Heart right ventricle (tissue), 16 donors: ENCODE data around the gene SLAIN1. TPM values are rescaled to one million over a fixed set of nuclear protein-coding genes. Genes with fewer than 3 reads are reported as not detected.

Experiments used
- ATAC-seq, 8 donors: fragments of 200-7000 bp; cut with Tn5 transposase; one replicate each; pipeline ENCODE4 v1.9.1; 2020; ENCODE audit warnings: mild to moderate bottlenecking in 8 of 8, moderate library complexity in 8 of 8, moderate number of reproducible peaks in 1 of 8
- DNase-seq, 2 donors: peaks; one replicate each; pipeline ENCODE4 v3.0.0-alpha.2; 2020
- H3K27ac ChIP-seq, 10 donors: fragments of 200-600 bp; sonication (generic) in 2 of 10; one replicate each; pipeline versions ENCODE4 v1.5.0 to v1.8.0; 2020 to 2022; ENCODE audit warnings: mild to moderate bottlenecking in 3 of 10
- H3K27me3 ChIP-seq, 7 donors: fragments of 200-600 bp; one replicate each; pipeline ENCODE4 v1.8.0; 2021 to 2022; ENCODE audit warnings: mild to moderate bottlenecking in 2 of 7
- H3K36me3 ChIP-seq, 9 donors: fragments of 200-600 bp; sonication (generic) in 1 of 9; one replicate each; pipeline versions ENCODE4 v1.5.0 to v1.8.0; 2020 to 2022; ENCODE audit warnings: mild to moderate bottlenecking in 2 of 9
- H3K4me1 ChIP-seq, 9 donors: fragments of 200-600 bp; sonication (generic) in 1 of 9; one replicate each; pipeline versions ENCODE4 v1.5.0 to v1.8.0; 2020 to 2022; ENCODE audit warnings: mild to moderate bottlenecking in 4 of 9
- H3K4me3 ChIP-seq, 10 donors: fragments of 200-600 bp; sonication (generic) in 2 of 10; one replicate each; pipeline versions ENCODE4 v1.5.0 to v1.8.0; 2020 to 2022; ENCODE audit warnings: mild to moderate bottlenecking in 7 of 10, moderate library complexity in 2 of 10
- H3K9me3 ChIP-seq, 11 donors: fragments of 200-600 bp in 10 of 11; sonication (generic) in 2 of 11; one replicate each; pipeline versions ENCODE4 v1.5.0 to v1.8.0; 2013 to 2022; ENCODE audit warnings: mild to moderate bottlenecking in 2 of 11, control low read depth in 1 of 11, moderate library complexity in 1 of 11
- CTCF ChIP-seq, 9 donors: fragments of 200-600 bp; sonication (generic) in 2 of 9; IDR thresholded peaks; one replicate each; pipeline versions ENCODE4 v1.5.0 to v1.8.0; 2021 to 2022; ENCODE audit warnings: antibody characterized with exemption in 9 of 9, mild to moderate bottlenecking in 5 of 9, moderate library complexity in 1 of 9
- WGBS, 2 donors: extraction: QIAGEN DNeasy Blood & Tissue Kit; methylation state at CpG; one replicate each; pipeline ENCODE4 v1.1.7; 2013; ENCODE audit warnings: inconsistent platforms in 1 of 2; 5-methylcytosine and 5-hydroxymethylcytosine counted together
- intact Hi-C, 10 donors: fragments of 100-400 bp; cut with DNase I; formaldehyde crosslinking; loops; one replicate each; pipeline versions ENCODE4 v1.11.1 to v1.14.2; 2022
- polyA plus RNA-seq, 2 donors: library from polyadenylated mRNA; stranded (reverse); fragments of 200-250 nt; gene quantifications; one replicate each; pipeline ENCODE4 v1.2.3, GENCODE V29; 2013
- total RNA-seq, 10 donors: library from RNA; stranded (reverse); fragmentation: NEBNext Ultra II Directional in 3 of 10; extraction: Animal tissue kit (Norgen Biotek cat#: 25700) in 3 of 10; gene quantifications; one replicate each; pipeline versions ENCODE4 v1.2.1 to v1.2.4, GENCODE V29; 2021 to 2023
- donor health status: Arrhythmogenic right ventricular cardiomyopathy.
- donor health status: ischemic (EF 13 %, LVEDD 7.1; RV severe dilation, severe dysfunction).
- donor health status: healthy with polysubstance abuse.
- donor health status: DM: no; HTN: yes; CAD: no.
- donor health status: DM: no; HTN: no; CAD: no.
- donor health status: ischemic (EF 25% LVEDD 6.9; RV normal size, moderate dysfunction).
- donor health status: ischemic (EF 25% LVEDD 5.7; RV mildly dilated, moderate dysfunction).
- donor health status: healthy.
- donor health status: DM: yes; HTN: yes; CAD: no.
- donor health status: Ischemic cardiomyopathy.
- donor health status: ischemic (EF 35%, LVEDD 5.7; RV mildly dilated, moderate dysfunction).
- donor health status: nonischemic (EF 11% LVEDD 7.7; RV severe dilation, severe dysfunction).
- donor health status: DM: yes; HTN: yes; CAD: no.
- donor health status: PGD.
- donor health status: ischemic (EF 29% LVEDD 5.4; RV normal size, mild dysfunction).
- donor health status: nonischemic (EF 23%, LVEDD 6.1; RV moderate dilation, normal function).

The SLAIN1 gene
- total and polyA plus RNA-seq, 12 donors, result 1.4 to 13.6 (median 7.7) TPM

DNA sequence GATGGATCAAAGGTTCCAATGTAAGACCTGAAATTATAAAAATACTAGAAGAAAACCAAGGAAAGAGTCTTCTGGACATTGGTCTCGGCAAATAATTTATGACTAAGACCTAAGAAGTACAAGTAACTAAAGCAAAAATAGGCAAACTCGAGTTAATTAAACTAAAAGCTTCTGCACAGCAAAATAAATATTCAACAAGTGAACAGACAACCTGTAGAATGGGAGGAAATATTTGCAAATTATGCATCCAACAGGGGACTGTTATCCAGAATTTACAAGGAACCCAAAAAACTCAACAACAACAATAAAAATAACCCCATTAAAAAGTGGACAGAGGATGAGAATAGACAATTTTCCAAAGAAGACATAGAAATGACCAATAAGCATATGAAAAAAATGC lies 9.7 kb upstream of the SLAIN1 start:
- 68 to 69% methylated on average over 2 of the region's 2 CpGs for WGBS, 2 donors
- no peak for TF ChIP-seq CTCF (IDR thresholded peaks at IDR 0.05)

GRCh38 chr13:77691871-77692270 lies 5.6 kb upstream of the SLAIN1 start:
- DNase-seq, result no peak
- Histone ChIP-seq H3K4me1 (peaks cover 0 to 9% (median 3%) of the 10 kb centered on the region in 9 donors), H3K27me3 (peaks cover 0 to 14% (median 0%) of the 10 kb centered on the region in 7 donors), H3K27ac (no peak overlapping the region), H3K4me3 (no peak overlapping the region), H3K9me3 (peaks cover 0 to 6% (median 0%) of the 10 kb centered on the region in 11 donors), H3K36me3 (no peaks in the 10 kb centered on the region)
- WGBS, 2 donors, result 69 to 73% methylated on average over 1 of the region's 1 CpG
- TF ChIP-seq CTCF (IDR thresholded peaks at IDR 0.05), result no peak
- intact Hi-C loops, result no loop called here
- no peak for ATAC-seq

More for the DNA sequence above, 9.7 kb upstream of the SLAIN1 start:
- H3K27ac ChIP-seq, result no peak overlapping the region
- no peak overlapping the region for H3K4me3 ChIP-seq
- no peaks in the 10 kb centered on the region for H3K27me3 ChIP-seq
- intact Hi-C loops, result no loop called here
- DNase-seq (no peak), ATAC-seq (no peak)
- H3K9me3 ChIP-seq, result peaks cover 0 to 10% (median 0%) of the 10 kb centered on the region in 11 donors
- H3K36me3 ChIP-seq, result no peaks in the 10 kb centered on the region
- no peaks in the 10 kb centered on the region for H3K4me1 ChIP-seq

- ATAC-seq (no peak), DNase-seq (no peak)
- peaks cover 0 to under 1% (median 0%) of the 10 kb centered on the region in 11 donors for H3K9me3 ChIP-seq
- H3K27ac ChIP-seq, result no peak overlapping the region
- no peak for TF ChIP-seq CTCF (IDR thresholded peaks at IDR 0.05)
- 53% methylated on average over 2 of the region's 2 CpGs for WGBS, 2 donors
- peaks cover 0 to 21% (median 0%) of the 10 kb centered on the region in 7 donors for H3K27me3 ChIP-seq
- H3K4me1 ChIP-seq, result peaks cover 0 to 14% (median 3%) of the 10 kb centered on the region in 9 donors
- no peaks in the 10 kb centered on the region for H3K36me3 ChIP-seq
- no peak overlapping the region for H3K4me3 ChIP-seq
- intact Hi-C loops, result no loop called here
These were observed 4.6 kb upstream of the SLAIN1 start for GRCh38 chr13:77692746-77693448.

DNA sequence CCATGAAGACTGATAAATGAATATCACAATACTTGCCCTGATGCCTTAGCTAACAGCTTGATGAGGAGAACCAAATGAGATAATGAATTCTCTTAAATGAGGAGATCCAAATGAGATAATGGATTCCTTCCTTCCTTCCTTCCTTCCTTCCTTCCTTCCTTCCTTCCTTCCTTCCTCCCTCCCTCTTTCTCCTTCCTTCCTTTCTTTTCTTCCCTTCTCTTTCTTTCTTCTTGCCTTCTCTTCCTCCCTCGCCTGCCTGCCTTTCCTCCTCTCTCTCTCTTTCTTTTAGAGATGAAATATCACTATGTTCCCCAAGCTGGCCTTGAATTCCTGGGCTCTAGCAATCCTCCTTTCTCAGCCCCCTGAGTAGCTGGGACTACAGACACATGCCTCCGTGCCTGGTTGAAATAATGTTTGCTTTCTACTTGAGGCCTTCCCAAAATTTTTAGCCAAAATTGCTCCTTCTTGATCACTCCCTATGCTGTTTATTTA lies 4.0 kb upstream of the SLAIN1 start:
- intact Hi-C loops, result no loop called here

More for the DNA sequence above, 4.0 kb upstream of the SLAIN1 start:
- ATAC-seq (no peak), DNase-seq (no peak)
- no peak overlapping the region for H3K27ac ChIP-seq
- H3K4me3 ChIP-seq, result no peak overlapping the region
- H3K27me3 ChIP-seq, result peaks cover 0 to 21% (median 3%) of the 10 kb centered on the region in 7 donors
- H3K36me3 ChIP-seq, result no peaks in the 10 kb centered on the region
- WGBS, 2 donors, result 71 to 78% methylated on average over 2 of the region's 2 CpGs
- no peak for TF ChIP-seq CTCF (IDR thresholded peaks at IDR 0.05)
- no peaks in the 10 kb centered on the region for H3K9me3 ChIP-seq
- peaks cover 0 to 14% (median 3%) of the 10 kb centered on the region in 9 donors for H3K4me1 ChIP-seq
